T-helper 2 cell (primary cell): Measurements from ENCODE around the gene TUBD1.
"Not testable (repeated sequence)": the region's sequence is repeated elsewhere in the genome, so short reads cannot be mapped to it uniquely, and the experiment has no call there.

ENCODE experiments used
- DNase-seq, 5 experiments: peaks; one replicate each; pipeline versions ENCODE4 v3.0.0 to v3.0.0-alpha.2; 2012 to 2022
- total RNA-seq, 2 donors: gene quantifications; one replicate each; lab custom pipeline; 2026; lab: John Stamatoyannopoulos, UW

Gene TUBD1, protein sequence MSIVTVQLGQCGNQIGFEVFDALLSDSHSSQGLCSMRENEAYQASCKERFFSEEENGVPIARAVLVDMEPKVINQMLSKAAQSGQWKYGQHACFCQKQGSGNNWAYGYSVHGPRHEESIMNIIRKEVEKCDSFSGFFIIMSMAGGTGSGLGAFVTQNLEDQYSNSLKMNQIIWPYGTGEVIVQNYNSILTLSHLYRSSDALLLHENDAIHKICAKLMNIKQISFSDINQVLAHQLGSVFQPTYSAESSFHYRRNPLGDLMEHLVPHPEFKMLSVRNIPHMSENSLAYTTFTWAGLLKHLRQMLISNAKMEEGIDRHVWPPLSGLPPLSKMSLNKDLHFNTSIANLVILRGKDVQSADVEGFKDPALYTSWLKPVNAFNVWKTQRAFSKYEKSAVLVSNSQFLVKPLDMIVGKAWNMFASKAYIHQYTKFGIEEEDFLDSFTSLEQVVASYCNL
- 8.7 to 15.6 reads per million in 2 donors for total RNA-seq

DNA sequence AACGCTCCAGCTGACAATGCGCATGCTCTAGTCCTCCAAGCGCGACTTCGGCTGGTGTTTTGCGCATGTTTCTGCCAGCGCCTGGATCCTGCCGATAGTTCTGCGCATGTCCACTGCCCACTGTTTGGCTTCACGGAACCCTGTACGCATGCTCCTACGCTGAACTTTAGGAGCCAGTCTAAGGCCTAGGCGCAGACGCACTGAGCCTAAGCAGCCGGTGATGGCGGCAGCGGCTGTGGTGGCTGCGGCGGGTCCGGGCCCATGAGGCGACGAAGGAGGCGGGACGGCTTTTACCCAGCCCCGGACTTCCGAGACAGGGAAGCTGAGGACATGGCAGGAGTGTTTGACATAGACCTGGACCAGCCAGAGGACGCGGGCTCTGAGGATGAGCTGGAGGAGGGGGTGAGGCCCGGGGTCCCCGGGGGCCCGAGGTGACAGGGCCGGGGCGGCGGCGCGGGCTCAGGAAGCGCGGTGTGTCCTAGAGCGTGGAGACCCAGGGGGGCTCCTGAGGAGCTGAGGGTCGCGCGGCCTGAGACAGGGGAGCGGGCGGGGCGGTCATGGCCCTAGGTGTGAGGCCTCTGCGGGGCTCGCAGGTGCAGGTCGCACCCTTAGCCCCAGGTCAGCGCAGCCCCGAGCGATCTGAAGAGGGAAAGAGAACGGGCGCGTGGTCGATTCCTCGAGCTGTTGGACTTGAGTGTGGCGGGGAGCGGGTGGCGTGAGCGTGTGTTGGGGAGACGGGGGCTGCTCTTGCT is at the start of gene TUBD1, which contains the start of gene RPS6KB1:
Gene TUBD1, minus strand, starts transcription at position 20 of the 752 bp plus-strand sequence. CDS start 1,941 bp downstream, outside the sequence.
Gene RPS6KB1, plus strand, starts transcription at position 198 of the 752 bp plus-strand sequence. Its CDS starts 64 bp downstream, at position 262.
- DNase-seq: peak; percentile 85 to 99 (median 96)

DNA sequence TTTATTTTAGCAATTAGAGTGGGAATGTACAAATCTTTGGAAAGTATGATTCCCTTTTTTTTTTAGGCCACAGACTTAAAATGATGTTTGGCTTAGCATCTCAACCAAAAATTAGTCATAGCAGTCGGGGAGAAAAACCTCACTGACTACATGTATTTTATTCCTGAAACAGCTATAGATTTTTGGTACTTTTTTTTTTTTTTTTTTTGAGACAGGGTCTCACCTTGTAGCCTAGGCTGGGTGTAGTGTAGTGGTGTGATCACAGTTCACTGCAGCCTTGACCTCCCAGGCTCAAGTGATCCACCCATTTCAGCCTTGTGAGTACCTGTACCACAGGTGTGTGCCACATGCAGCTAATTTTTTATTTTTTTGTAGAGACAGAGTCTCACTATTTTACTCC is 48.4 kb upstream of the TUBD1 start:
- peak in 1 of 5 experiments; percentile 7 for DNase-seq

DNA sequence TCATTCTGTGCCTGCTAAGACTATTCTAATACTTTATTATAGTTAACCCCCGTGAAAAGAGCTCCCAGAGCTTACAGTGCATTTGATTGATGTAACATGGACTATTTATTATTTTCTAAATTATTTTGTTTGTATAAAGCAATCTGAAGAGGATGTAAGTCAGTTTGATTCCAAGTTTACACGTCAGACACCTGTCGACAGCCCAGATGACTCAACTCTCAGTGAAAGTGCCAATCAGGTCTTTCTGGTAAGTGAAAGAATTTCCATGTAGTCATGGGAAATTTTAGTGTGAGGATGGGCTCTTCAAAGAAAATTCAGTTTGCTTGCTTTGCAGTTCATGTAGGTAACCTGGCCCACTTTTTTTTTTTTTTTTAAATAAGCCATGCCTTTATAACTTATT is 48.0 kb upstream of the TUBD1 start:
- peak in 1 of 5 experiments; percentile 33 for DNase-seq

DNA sequence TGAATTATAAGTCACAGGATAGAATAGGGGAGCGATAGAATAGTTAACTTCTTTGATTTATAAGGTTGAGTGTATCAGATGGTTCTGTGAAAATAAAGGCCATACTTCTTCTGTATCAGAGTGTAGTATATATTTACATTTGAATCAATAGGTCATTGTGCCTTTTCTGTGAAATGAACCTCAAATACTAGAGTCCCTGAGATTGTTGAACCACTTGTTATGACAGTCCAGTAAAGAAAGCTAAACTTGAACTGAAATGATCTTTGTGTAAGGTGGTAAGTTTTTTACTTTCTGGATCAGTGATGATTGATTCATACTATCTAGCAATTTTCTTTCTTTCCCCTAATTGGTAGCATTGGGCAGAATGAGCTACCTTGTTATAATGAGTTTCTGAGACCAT is 40.6 kb upstream of the TUBD1 start:
- DNase-seq: not testable (repeated sequence)

DNA sequence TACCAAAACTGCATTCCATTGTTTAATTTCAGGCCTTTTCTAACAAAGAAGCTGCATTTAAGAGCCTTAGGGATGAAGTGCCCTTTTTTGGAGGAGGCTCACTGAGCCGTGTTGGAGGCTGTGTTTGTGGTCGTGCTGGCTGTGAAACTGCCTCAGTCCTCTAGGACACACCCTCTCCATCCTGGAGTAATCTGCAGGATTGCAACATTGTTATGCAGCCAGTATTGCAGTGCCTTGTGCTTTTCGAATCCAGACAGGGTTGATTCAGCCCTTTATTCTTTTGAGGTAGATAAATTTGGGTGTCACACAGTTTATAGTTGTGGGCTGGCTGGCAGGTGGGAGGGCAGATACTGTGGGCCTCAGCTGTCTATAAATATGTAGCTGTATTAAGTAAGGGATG is 38.0 kb upstream of the TUBD1 start:
- not testable (repeated sequence) for DNase-seq

DNA sequence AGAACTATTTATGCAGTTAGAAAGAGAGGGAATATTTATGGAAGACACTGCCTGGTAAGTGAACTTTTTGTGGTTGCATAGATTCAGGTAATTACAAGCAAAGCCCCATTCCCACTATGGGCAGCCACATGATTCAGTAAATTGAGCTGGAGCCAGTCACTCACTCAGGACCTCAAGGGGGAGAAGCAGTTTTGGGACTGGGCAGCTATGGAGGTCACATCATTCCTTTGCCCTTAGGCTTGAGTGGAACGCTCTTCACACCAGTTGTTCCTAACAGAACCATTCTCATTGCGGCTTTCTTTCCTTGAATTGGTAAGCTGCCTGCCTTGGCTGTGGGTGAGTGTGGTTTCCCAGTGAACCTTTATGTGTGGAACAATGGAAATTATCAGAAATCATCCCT is 37.4 kb upstream of the TUBD1 start:
- DNase-seq: not testable (repeated sequence)

DNA sequence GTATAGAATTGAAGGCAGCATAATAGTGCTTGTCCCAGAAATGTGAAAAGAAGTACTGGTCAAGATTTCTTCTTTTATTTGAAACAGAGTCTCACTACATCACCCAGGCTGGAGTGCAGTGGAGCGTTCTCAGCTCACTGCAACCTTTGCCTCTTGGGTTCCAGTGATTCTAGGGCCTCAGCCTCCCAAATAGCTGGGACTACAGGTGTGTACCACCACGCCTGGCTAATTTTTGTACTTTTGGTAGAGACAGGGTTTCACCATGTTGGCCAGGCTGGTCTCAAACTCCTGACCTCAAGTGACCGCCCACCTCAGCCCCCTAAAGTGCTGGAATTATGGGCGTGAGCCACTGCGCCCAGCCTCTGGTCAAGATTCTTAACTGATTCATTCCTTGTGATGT is 27.9 kb upstream of the TUBD1 start:
- not testable (repeated sequence) for DNase-seq

DNA sequence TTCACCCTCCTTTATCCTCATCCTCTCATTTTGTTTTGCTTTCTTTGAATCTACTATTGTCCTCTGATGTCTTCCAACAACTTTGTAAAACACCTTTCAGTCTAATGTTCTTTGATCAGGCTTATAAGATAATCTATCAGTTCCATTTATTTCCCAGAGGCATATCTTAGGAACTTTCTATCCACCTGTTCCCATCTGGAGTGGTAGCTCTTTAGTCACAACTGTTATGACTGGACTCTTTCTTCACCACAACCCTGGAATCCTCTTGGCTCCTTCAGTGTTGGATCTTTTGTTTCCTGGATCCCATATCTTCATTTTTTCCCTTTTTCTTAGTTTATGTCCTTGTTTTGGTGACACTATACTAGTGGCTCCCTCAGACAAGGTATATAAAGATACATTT is 23.7 kb upstream of the TUBD1 start:
- DNase-seq: no peak

DNA sequence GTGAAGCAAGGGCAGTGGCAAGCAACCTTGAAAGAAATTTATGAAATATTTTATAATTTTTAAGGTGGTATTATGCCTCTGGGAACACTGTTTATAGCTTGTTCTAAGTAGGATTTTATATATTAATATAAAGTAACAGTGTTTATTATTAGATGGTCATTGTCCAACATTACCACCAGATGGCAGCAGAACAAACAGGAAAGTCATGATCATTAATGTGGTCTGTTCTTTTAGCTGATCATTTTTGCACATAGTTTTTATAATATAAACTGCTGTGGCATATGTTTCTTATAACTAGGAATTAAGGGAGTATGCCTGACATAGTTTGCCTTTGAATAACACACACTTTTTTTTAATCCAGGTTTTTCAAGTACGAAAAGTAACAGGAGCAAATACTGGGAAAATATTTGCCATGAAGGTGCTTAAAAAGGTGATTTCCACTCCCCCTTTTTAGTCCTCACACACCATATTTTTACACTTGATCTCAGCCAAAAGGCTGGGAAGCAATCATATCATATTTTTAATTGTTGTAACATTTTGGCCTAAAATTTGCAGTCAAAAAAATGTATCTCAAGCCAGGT is 21.6 kb upstream of the TUBD1 start:
- peak in 2 of 5 experiments; percentile 13 to 50 for DNase-seq

DNA sequence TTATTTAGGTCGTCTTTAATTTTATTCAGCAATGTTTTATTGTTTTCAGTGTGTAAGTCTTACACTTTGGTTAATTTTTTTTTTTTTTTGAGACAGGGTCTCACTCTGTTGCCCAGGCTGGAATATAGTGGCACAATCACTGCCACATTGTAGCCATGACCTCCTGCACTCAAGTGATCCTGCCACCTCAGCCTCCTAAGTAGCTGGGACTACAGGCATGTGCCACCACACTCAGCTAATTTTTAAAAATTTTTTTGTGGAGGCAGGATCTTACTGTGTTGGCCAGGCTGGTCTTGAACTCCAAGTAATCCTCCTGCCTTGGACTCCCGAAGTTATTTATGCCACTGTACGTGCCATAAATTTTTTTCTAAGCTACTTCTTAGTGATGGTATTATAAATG is 14.7 kb upstream of the TUBD1 start:
- no peak for DNase-seq

DNA sequence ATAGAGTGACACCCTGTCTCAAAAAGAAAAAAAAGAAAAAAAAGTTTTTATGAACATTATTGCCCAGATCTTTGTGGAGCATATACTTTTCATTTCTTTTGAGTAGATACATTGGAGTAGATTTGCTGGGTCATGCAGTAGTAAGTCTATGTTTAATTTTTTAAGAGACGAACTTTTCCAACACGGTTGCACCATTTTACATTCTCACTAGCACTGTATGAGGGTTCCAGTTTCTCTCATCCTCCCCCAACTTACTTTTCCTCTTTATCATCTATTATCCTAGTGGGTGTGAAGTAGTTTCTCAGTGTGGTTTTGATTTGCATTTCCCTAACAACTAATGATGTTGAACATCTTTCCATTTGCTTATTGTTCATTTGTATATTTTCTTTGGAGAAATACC is 10.7 kb upstream of the TUBD1 start:
- no peak for DNase-seq

DNA sequence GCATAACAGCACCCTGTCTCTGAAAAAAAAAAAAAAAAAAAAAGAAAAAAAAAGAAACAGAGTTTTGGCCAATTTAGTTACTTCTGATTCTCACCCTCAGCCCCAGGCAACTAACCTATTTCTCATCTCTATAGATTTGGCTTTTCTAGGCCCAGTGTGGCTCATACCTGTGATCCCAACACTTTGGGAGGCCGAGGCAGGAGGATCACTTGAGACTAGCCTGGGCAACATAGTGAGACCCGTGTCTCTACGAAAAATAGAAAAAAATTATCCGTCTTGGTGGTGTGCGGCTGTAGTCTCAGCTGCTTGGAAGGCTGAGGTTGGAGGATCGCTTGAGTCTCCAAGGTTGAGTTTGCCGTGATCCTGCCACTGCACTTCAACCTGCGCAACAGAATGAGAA is 8.9 kb upstream of the TUBD1 start:
- no peak for DNase-seq

DNA sequence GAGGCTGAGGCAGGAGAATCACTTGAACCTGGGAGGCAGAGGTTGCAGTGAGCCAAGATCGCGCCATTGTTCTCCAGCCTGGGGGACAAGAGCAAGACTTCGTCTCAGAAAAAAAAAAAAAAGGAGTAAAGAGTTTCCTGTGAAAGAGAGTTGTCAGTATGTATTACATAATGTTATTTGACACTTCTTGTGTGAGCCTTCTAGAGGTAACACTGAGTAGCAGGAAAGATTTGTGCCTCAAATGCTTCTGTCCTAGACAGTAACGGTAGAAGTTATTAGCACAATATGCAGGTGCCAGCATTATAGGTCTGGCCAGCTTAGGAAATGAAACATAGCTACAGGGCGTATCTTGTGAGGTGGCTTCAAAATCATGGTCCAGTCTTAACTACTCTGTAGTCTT is 6.4 kb upstream of the TUBD1 start:
- DNase-seq: no peak

DNA sequence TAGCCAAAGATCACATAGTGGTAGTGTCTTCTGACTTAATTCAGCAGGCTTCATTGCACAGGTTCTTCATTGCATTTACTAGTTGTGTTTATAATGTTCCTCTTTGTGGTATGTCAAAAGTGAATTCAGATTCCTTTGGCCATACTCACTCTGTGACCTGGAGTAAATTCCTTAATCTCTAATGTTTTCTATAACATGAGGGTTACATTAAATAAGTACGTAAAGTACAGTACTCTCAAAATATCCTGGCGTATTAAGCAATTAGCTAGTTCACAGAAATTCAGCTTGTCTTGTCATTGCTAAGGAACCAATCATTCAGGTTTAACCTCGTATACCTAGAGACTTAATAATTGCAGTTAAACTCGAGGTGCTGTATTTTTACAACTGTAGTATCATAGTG is 4.3 kb upstream of the TUBD1 start:
- no peak for DNase-seq

DNA sequence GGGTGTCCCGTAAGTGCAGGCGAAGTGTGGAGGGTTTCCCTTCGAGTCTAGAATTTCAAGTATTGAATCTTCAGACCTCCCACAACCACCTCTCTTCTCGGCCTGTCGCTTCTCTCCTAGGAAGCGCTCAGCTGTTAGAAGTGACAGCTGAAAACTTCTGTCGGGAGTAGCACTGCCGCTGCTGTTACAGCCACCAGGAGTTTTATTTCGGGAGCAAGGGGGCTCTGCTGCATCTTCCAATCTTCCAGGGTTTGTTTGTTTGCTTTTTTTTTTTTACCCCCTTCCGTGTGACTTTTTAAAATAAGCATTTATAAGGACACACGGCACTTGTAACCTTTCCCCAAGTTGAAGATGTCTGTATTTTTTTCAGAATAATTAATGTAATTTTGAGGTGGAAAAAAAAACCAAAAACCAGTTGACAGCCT is 945 bp upstream of the TUBD1 start:
- no peak for DNase-seq

DNA sequence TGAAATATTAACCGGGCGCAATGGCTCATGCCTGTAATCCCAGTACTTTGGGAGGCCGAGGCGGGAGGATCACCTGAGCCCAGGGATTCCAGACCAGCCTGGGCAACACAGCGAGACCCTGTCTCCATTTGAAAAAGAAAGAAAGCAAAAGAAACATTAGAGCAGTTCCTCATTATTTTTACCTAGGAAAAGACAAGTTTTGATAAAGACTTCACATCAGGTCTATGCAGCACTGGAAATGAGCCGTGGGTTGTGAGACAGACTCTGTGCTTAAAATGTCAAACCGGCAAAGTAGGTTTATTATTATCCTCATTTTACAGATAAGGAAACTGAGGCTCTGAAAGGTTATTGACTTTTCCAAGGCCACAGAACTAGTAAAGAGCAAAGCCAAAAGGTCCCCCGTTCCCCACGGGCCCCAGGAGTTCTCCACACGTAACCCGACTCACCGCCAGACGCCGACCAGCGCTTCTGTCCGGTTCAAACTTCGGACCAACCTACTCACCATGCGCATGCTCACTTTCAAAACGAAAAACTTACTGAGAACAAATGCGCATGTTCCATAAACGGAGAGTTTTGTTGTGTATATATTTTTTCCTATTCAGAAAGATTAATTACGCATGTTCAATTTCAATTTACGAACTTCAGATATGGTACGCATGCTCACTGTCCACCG is 356 bp downstream of the TUBD1 start:
- peak in 1 of 5 experiments; percentile 4 for DNase-seq

DNA sequence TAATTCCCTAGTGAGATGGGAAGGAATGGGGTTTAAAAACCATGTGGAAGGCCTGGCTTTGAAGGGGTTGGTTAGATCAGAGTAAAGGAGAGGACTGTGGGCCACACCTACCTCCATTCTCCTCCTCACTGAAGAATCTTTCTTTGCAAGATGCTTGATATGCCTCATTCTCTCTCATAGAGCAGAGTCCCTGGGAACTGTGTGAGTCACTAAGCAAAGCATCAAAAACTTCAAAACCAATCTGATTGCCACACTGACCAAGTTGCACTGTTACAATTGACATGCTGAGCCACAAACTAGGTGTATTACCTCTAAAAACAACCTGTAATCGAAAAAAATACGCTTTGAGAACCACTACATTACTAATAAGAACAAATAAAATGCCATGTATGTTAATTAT is 2.0 kb downstream of the TUBD1 start:
- DNase-seq: peak in 1 of 5 experiments; percentile 12

DNA sequence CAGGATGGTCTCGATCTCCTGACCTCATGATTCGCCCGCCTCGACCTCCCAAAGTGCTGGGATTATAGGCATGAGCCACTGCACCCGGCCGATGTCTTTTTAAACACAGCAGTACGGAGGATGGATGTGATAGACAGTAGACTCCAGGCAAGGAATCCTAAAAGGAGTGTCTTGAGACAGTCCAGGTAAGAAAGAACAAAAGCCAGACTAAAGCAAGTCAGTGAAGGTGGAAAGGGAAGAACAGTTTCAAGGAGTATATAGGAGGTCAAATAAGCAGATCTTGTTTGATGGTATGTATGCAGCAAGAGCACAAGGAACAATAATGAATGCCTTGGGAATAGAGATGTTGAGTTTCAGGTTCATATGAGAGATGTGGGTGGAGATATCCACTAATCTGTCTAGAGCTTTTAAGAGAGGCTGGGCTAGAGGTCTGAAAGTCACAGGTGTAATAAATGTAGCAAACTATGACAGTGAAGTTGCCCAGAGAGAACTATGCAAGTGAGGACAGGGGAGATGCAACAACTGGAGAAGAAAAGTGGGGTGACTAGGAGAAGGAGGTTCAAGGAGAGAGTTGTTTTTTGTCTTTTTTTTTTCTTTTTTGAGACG is 4.5 kb downstream of the TUBD1 start:
- no peak for DNase-seq

DNA sequence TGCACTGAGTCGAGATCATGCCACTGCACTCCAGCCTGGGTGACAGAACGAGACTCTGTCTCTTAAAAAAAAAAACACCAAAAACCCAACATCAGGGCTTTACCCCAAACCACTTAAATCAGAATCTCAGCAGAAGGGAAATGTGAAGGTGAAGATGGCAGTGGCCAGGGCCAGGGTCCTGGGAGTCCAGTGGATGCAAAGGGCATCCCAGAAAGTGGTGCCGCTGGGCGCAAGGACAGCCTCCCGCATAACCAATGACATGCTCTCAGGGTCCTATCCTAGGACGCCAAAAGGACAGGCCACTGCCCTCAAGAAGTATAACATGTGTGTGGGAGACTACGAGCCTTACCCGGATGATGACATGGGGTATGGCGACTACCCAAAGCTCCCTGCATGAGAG is 7.9 kb downstream of the TUBD1 start:
- DNase-seq: no peak

DNA sequence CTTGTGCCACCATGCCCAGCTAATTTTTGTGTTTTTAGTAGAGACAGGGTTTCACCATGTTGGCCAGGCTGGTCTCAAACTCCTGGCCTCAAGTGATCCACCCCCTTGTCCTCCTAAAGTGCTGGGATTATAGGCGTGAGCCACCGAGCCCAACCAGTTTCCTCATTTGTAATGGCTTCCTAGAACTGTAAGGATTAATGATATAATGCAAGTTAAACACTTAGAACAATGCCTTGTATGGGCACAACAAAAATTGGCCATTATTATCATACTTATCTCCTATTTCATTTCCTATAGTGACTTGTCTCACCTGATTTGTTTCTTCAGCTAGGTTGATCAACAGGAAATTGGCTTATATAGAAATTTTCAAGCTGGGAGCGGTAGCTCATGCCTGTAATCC is 14.1 kb downstream of the TUBD1 start:
- DNase-seq: no peak

DNA sequence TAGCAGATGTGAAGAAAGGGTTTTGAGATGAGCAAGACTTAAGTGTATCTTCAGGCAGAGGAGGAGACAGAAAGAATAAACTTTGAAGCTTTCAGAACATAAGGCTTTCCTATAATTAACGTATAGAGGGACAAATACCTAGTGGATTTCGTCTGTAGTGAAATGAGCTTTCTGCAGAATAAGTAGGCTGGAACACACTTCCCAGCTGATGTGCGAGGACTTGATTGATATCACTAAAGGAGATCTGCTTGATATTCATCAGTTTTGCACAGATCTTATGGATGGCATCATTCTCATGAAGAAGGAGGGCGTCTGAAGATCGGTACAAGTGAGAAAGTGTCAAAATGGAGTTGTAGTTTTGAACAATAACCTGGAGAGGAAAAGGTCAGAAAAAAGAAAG is 14.8 kb downstream of the TUBD1 start:
- DNase-seq: no peak

DNA sequence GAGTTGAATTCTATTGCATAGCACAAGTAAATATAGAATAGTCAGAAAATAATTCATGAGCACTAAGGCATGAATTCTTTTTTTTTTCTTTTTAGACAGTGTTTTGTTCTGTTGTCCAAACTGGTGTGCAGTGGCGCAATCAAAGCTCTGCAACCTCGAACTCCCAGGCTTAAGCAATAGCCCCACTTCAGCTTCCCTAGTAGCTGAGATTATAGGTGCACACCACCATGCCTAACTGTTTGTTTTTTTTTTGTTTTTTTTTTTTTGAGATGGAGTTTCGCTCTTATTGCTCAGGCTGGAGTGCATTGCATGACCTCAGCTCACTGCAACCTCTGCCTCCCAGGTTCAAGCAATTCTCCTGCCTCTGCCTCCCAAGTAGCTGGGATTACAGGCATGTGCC is 16.6 kb downstream of the TUBD1 start:
- no peak for DNase-seq
